CD4-positive, alpha-beta T cell treated with Interleukin-21 for 1 hour (primary cell): ENCODE measurements around the gene SEZ6L.

Source experiments
- DNase-seq: peaks from one replicate; pipeline ENCODE4 v3.0.0-alpha.2; 2020

The SEZ6L gene

DNA sequence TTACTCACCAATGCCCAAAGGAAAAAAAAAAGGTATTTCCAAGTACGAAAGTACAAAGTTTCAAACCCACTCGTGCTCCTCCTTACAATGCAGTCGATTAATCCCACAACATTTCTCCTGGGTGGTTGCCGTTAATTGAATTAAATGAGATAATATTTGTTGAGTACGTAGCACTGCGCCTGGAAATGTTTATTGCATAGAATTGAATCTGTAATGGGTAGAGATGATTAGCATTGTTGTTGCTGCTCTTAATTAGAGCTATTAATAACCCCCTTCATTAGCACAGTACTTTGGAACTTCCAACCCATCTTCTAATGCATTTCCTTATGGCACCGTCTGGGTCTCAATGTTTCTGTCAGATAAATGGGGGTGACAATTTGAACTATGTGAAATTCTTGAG, 77.3 kb downstream of the SEZ6L start:
- no peak for DNase-seq

DNA sequence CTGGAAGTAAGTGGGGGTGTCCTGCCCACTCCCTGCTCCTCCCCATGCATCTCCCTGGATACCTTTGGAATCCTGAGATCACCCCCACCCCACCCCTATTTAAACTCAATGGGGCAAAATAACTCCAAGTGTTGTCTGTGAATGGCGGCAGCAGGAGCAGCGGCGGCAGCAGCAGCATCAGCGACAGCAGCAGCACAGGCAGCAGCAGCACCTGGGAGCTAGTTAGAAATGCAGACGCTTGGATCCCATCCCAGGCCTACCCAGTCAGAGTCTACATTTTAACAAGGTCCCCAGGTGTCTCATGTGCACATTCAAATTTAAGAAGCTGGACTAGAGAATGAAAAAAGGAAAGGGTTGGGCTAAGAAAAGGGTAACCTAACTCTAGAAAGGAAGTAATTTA, 82.6 kb downstream of the SEZ6L start:
- no peak for DNase-seq

DNA sequence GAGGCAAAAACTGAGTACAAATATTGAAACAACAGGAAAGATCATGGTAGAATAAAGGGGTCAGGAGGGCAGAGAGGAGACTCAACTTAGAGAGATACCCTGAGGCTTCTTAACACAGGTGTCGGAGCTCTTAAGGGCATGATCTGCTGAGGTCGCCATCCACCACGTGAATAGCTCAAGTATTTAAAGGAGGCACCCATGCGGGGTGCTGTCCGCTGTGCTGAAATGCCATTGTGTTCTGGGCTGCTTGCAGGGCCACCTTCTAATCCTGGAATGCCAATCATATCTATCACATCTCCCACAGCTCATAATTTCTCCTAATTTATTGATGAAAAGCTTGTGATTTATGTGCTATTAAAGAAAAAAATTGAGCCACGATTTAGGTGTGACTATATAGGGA, 90.2 kb downstream of the SEZ6L start:
- no peak for DNase-seq

DNA sequence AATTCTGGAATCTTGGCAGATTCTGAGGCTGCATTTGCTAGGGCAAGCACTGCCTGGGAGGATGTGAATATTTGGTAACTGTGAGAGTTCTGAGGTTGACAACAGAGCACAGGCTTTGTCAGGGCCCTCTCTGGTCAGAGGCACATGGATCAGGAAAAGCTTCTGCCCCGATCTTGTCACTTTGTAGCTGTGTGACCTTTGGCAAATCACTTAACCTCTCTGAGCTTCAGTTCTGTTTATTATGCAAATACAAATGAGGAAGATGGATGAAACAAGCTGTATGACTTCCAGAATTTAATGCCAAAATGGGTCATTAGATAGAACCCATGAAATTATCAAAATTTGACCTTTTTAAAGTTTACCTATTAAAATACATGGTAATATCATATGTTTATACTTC, 94.9 kb downstream of the SEZ6L start:
- no peak for DNase-seq

DNA sequence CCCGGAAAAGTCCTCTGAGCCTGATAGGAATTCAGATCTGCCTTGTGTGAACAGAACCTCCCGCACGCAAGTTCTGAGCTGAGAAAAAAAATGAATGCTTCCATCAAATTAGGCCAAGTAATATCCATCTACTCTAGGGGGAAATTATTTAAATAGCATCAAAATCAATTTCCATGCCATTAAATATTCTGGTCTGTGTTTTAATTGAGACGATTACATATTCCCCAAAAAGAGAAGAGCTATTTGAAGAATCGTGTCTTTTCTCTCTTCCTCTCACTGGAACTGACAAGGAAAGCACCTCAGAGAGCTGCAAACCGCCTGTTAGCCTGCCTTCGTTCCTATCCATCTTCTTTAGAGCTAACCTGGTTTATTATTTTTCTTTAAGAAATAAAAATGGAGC, 96.0 kb downstream of the SEZ6L start:
- no peak for DNase-seq

DNA sequence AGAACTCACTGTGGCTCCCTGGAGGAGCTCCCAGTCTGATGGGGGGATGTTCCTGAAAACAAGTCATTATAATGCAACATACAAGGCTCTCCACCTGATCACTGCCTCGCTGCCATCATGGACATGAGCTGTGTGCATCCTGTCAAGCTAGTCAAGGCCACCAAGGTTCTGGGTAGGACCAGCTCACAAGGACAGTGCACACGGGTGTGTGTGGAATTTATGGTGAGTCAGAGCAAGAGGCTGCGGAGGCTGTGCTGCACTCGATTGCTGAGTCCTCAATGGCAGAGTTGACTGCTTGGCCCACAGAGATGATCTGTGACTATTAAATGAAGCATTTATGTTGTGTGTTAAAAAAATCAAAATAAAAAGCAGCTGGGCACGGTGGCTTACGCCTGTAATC, 96.6 kb downstream of the SEZ6L start:
- DNase-seq, result no peak

DNA sequence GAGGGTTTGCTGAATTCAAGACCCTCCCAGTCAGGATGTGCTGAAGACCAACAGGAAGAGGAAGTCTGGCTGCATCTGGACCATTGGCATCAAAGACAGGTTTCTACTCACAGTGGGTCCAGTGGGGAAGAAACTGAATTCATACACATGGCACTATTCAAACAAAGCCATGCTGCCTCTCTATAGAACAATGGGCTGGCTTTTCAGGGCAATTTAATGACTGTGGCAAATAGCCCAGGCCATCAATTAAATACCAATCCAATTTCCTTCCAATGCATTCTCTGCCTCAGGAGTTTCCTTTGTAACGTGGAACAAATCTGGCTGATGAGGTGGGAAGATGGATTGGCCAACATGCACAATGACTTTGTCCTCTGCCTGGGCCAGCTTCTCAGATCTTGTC, 98.6 kb downstream of the SEZ6L start:
- DNase-seq, result no peak

DNA sequence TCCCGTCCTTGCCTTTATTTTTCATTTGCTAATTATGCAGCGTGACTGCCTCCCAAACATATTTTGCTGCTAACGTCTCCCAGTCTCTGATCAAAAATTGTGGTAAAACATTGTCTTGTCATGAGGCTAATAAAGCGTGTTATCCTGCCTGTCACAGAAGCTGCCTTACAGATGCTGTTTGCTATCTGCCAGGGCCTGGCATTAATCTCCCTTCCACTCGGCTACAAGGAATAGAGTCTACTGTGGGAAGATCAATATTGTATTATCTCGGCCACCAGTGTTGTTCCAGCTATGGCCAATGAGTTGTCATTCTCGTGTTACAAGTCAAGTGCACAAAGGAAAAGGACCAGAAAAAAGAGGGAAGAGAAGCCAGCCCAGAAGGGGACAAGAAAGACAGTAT, 100.3 kb downstream of the SEZ6L start:
- DNase-seq, result no peak

DNA sequence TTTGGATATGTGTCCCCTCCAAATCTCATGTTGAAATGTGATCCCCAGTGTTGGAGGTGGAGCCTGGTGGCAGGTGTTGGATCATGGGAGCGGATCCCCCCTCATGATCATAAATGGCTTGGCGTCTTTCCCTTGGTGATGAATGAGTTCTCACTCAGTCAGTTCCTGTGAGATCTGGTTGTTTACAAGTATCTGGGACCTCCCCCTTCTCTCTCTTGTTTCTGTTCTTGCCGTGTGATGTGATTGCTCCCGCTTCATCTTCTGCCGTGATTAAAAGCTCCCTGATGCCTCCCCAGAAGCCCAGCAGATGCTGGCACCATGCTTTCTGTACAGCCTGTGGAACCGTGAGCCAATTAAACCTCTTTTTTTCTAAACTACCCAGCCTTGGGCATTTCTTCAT, 102.2 kb downstream of the SEZ6L start:
- DNase-seq, result no peak

DNA sequence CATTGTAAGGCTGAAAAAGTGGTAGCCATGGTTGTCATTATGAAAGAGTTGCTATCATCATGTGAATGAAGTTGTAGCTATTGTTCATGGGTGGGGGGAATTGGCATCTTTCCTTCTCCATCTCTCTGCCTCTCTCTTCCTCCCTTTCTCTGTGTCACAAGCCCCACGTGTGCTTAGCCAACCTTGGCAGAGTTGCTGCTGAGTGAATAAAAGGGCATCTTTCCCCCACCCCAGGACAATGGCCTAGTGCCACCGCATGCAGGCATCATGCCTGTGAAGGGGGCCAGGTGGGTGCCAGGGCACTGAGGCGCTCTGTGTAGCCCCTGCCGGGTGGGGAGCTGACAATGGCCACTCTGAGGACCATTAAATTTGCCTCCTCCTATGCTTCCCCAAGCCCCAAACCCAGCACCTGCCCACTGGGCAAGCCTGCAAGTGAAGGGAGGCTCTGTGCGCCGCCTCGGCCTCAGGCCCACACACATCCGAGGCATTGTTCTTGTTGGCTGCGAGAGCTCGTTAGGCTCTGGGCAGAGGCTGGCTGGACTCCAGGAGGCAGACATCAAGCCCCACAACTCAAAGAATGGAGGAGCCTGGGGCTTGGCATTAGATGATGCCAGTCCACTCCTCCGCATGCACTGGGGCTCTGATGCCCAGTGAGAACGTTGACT, 103.9 kb downstream of the SEZ6L start:
- DNase-seq, result no peak

DNA sequence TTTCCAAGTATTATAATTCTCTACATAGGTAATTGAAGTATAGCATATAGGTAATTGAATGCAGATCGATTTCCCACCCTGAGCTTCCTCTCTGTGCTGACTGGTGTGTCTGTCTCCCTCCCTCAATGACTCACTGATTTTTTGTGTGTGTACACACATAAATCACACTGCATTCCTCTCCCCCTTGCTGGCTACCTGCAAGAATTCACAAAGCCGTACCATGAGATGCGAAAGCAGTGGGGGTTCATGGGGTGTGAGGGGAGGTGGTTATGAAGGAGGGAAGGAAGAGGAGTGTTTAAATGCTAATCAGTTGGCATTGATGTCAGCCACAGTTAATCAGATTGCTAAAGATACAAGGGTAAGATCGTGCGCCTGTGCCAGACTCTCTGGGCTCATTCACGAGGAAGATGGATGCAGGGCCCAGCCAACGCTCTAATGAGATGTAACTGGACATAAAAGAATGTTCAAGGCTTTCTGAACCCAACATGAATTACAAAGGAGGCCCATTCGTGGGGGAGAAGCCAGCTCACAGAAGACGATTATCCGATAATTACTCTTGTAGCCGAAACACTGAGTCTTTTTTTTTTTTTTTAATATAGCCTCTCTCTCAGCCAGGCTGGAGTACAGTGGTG, 107.4 kb downstream of the SEZ6L start:
- no peak for DNase-seq

DNA sequence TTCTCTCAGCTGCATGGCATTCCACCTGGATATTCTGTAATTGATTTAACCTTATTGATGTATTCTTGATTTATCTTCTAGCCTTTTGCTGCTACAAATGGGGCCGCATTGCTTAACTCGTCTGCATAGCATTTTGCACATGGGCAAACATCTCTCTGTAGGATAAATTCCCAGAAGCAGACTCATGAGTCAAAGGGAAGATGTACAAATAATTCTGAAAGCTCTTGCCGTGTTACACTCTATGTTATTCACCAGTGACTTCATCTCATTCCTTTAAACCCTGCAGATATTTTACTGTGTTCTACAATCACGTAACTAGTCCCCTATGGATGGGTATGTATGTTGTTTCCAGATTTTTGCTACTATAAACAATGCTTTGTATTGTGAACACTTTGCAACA, 112.7 kb downstream of the SEZ6L start:
- no peak for DNase-seq

DNA sequence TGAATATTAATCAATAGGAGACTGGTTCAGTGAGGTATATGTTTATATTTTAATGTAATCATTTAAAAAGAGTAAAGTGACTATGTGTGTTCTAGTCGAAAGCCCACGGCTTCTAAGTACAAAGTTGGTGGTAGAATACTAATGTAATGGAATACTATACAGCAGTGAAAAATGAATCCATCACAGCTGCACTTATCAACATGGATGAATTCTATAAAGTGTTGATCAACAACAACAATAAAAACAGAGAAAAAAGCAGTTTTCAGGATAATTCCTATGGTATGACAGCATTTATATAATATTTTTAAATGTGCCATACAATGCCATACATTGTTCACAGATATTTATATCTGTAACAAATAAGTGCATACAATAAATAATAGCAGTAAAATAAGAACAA, 114.1 kb downstream of the SEZ6L start:
- DNase-seq, result no peak

DNA sequence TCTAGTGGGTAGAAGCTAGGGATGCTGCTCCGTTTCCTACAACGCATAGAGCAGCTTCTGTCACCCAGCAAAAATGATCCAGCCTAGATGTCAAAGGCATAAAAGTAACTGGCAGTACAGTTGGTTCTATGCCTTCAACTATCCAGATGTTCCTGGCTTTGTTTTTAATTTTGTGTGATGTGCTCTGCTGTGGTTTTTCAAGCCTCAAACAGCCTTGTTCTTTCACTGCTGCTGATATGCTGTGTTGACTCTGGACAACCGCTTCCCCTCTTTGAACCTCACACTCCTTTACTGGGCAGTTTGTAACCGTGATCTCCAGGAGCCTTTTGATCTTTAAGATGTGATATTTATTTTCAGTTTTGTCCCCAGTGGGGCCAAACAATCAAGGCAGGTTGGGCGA, 116.4 kb downstream of the SEZ6L start:
- DNase-seq, result no peak

DNA sequence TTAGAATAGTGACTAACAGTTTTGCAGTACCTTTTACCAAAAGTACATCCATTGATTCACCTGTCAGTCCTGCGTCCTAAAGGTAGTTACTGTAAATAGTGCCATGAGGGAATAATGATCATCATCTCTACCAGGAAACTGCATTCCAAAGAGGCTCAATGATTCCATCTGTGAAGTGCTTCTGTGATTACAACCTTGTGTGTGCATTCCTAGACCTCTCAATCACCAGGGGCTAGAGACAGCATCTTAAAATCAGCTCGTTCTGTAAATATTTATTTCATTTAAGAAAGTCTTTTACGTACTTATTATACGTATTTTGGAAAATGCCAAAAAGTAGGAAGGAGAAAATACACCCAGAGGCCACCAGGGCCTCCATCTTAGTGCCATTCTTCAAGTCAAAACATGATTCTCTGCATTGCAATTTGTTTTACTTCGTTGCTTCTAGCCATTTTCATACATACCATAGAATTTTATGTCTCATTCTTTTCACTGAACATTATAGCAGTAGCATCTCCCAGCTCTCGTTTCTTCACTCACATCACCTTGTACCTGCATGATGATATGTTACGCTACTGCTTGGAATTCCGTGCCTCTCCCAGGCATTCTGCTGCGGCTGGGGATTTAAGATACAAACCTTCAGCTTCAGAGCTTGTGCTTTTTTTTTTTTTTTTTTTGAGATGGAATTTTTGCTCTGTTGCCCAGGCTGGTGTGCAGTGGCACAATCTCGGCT, 117.0 kb downstream of the SEZ6L start:
- no peak for DNase-seq

DNA sequence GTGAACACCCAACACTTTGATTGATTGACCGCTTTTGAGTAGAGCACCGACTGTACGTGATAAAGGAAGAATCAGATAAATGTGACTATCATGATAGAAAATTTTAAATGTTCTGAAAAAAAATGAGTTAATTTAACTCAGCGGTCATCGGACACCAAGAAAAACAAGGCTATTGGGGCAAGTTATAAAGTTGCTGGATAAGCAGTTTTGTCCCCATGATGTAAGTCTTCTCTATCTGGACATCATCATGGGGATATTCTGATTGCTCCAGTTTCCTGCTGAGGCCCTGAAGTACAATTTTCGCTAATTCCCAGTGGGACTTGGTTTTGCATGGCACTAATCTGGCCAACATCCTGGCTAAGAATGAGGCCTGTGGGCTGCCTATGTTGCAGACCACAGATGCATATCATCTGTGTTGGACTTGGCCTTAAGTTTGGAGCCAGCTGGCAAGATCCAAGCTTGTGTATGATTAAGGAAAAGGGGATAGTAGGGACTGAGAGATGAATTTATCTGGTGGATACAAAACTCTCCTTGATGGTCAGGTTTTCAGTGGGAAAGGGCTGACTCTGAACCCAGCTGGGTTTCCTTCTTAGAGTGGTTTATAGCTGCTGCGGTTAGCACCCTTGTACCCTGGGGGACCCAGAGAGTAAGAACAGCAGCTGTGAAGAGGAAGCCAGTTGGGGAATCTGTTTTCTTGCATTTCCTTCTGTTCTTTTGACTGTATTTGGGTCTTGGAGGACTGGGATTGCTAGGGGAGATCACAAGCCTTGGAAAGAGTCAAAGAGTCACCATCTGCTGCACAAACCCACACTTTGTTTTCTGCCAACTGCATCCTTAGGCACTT, 118.3 kb downstream of the SEZ6L start:
- no peak for DNase-seq

DNA sequence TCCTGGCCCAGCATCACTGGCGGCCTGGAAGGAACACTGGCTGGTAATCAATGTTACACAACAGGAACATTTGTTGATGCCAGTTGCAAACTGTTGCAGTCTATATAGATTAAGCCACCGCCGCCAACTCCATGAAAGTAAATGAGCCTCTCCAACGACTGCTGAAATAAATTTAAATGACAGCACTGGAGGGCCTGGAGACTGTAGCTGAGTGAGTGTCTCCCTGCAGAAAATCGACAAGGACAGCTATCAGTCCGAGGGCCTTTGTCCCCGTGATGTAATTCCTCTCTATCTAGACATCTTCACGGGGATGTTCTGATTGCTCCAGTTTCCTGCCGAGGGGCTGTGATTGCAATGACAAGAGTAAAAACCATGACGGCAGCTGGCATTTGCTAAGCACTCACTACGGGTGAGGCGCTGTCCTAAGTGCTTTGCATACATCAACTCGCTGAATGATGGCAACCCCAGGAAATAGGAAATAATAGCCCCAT, 120.4 kb downstream of the SEZ6L start:
- no peak for DNase-seq

DNA sequence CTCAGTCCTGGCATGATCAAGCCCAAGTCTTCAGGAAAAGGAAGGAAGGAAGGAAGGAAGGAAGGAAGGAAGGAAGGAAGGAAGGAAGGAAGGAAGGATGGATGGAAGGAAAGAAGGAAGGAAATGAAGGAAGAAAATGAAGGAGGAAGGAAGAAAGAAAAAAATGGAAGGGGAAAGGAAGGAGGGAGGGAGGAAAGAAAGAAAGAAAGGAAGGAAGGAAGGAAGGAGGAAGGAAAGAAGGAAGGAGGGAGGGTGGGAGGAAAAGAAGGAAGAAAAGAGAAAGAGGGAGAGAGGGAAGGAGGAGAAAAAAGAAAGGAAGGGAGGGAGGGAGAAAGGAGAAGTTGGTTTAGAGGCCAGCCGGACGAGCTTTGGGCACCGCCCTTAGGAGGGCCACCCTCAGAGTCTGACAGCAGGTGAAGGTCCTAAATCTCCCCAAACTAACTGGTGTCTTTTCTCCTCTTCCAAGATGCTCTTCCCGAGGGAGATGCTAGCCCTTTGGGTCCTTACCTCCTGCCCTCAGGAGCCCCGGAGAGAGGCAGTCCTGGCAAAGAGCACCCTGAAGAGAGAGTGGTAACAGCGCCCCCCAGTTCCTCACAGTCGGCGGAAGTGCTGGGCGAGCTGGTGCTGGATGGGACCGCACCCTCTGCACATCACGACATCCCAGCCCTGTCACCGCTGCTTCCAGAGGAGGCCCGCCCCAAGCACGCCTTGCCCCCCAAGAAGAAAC, 122.8 kb downstream of the SEZ6L start:
- DNase-seq, result no peak

DNA sequence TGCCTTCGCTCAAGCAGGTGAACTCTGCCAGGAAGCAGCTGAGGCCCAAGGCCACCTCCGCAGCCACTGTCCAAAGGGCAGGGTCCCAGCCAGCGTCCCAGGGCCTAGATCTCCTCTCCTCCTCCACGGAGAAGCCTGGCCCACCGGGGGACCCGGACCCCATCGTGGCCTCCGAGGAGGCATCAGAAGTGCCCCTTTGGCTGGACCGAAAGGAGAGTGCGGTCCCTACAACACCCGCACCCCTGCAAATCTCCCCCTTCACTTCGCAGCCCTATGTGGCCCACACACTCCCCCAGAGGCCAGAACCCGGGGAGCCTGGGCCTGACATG, 123.4 kb downstream of the SEZ6L start:
- DNase-seq, result no peak

DNA sequence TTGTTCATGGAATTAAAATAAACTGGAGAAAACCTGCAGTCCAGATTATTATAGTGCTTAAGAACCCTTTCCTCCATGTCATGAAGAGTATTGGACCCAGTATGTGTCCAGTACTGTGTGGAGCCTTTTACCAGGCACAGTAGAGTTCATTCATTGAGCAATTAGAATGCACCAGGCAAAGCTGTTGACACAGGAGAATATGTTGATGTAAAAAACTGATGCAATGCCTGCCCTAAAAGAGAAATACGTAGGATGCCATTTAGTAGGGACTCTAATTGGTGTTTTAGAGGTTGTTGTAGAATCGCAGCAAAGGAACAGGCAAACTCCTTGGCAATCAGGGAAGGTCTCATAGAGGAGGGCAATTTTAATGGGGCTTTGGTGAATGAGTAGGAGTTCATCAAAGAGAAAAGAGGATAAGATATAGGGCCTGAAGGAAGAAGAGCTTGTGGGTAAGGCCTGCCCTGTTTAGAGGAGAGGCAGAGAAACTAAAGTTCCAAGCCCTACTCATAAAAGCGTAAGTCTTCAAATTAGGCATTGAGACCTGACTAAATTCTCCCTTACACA, 126.4 kb downstream of the SEZ6L start:
- no peak for DNase-seq

DNA sequence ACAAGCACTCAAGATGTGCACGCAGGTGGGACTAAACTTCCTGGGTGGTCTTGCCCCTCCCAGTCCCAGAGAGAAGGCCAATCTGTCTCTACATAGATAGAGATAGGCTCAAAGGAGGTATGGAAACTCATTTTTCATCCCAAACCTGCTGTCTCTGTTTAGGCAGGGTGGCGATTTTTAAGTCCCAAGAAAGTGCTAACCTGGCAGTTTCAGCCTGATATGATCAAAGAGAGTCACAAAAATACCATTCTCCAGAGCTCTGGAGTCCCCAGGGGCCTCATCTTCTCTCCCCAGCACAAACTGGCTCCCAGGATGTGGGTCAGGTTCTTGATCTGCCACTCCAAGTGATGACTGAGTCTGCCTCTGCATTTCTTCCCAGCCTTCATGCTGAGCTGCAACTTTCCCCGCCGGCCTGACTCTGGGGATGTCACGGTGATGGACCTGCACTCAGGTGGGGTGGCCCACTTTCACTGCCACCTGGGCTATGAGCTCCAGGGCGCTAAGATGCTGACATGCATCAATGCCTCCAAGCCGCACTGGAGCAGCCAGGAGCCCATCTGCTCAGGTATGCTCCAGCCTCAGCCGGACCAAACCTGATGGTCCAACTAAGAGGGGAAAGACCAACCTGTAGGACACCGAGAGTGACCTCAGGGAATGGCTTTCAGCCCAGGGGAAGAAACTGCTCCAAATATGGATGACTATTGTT, 129.5 kb downstream of the SEZ6L start:
- DNase-seq, result no peak

DNA sequence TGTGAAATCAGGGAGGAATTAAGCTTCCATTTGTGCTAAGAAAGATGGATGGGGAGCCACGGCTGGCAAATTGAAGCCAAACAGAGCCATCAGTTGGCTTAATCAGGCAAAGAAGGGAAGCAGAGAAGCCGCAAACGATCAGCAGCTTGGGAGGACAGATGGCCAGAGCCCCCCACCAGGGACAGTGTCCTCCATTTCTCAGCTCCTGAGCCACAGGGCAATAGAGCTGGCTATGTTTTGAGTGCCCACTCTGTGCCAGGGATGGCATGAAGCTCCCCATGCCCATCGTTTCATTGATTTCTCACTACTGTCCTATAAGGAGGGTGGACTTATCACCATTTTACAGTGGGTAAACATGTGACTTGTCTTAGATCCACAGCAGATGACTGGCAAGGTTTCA, 133.5 kb downstream of the SEZ6L start:
- DNase-seq, result no peak
